Superior temporal gyrus (tissue), 1 donor: ENCODE results near the gene FBXO3.

Experiments
- DNase-seq: peaks from one replicate; pipeline ENCODE4 v3.0.0-alpha.2; 2016; ENCODE audit errors: extremely low spot score

FBXO3 gene

DNA sequence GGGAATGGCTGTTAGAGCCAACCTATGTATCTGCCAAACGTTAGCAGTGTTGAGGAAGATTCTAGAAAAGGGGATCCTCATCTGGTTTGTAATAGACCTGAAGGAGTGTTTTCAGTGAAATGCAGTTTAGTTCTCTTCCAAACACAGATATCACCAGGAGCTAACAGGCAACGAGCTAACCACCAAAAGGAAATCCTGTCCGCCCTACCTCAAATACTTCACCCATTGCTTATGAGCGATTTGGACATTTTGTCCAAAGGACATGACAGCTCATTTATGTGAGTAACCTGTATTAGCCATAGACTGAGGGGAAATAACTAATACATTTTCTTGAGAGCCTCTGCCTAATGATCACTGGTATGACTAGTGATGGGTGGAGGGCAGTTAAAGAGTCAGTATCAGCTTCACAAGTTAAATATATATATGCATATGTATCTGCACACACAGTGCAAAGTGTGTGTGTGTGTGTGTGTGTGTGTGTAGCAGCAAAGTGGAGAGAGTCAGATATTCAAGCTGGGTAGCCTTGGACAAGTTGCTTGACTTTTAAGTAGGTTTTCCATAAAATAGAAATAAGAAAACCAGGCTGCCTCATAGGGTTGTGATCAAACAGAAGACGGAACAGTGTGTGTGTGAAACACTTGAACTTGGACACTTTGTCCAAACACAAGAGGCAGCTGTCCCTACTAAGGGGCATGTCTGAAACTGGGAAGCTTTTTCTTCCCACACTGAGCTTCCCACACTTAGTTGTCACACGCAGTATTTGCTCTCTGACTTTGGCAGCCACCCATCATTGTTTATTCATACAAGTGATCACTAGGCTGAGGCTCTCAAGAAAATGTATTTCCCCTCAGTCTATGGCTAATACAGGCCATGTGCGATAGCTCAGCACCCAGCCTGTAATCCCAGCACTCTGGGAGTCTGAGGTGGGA lies 72.8 kb downstream of the FBXO3 start:
- DNase-seq, result peak; percentile 87

DNA sequence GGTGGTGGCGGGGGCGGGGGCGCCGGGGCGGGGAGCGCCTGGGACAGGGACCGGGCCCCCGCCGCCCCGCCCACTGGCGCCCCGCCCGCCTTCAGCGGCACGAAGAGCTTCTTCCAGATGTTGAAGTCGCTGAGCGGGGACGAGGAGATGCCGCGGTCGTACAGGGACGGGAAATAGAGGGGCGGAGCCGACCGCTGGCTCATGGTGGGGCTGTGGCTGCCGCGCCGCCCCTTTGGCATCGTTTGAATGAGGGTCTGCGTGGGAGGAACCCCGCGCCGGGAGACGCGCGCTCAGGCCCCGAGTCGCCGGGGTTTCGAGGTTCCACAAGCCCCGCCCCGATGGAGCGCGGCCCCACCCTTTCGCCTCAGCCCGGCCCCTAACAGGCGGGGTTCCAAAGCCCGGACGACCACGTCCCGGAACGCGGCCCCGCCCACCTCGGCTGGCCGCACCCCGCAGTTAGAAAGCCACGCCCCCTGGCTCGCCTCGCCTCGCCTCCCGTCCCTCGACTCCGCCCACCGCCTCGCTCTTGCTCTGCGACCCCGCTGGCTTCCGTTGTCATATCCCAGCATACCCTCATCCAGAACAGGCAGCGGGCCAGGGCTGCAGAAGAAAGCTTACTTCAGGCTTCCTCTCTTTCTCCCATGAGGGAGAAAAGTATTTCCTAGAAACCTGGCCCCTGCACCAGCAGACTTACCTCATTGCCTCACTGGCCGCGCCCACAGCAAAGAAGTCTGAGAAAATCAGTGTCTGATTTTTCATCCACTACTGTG lies 73.6 kb downstream of the FBXO3 start, which contains the start of gene C11orf91:
Gene C11orf91, minus strand, starts transcription at position 325 of the 770 bp plus-strand sequence. Its CDS starts 86 bp downstream, at position 239.
- peak; percentile 86 for DNase-seq

DNA sequence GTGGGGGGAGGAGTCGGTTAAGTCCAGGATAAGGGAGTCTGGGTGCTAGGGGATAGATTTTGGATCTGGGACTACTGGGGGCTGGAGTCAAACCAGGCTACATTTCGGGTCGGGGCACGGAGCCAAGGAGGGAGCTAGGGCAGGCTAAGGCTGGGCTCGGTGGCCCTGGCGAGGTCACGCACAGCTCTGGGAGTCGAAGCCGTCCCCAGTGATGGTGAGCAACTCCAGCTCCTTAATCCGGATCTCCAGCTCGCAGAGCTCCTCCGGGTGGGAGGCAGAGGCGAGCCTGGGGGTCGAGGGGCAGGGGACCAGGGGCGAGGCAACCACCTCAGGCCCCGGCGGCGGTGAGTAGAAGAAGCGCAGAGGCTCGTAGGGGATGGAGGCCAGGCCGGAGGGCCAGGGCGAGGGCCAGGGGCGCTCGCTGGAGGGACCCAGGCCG lies 74.2 kb downstream of the FBXO3 start:
- no peak for DNase-seq

DNA sequence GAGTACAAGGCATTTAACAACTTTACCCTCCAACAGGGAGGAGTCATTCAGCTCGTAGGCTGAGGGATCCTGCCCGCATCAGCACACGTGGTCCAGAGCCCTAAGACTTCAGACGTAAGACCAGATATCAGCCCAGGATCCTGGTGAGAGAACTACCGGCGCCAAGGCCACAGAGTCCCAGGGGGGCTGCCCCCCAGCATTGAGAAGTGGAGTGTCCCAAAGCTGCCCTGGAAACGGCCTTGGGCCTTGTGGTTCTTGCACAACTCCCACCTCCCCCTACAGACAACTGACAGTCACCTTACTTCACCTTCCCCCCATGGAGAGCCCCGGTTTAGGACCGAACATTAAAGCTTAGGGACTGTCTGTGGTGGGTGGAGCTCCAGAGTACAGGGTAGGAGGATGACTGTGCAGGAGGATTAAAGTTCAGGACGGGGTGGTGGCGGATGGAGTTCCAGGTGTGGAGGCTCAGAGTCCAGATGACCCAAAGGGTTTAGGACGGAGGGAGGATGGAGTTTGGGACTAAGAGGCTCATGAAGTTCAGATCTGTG lies 74.7 kb downstream of the FBXO3 start:
- DNase-seq, result no peak

DNA sequence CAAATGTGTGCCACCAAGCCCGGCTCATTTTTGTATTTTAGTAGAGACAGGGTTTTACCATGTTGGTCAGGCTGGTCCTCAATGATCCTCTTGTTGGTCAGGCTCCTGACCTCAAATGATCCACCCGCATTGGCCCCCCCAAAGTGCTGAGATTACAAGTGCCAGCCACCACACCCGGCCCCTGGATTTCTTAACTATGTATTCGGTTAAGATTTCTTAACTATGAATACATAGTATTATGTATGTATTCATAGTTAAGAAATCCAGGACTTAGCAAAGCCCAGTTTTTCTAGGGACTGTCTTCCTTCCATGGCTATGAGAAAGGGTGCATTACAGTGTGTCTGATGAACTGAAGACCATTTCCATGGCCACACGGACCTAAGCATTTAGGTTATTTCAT lies 75.4 kb downstream of the FBXO3 start:
- DNase-seq, result no peak

DNA sequence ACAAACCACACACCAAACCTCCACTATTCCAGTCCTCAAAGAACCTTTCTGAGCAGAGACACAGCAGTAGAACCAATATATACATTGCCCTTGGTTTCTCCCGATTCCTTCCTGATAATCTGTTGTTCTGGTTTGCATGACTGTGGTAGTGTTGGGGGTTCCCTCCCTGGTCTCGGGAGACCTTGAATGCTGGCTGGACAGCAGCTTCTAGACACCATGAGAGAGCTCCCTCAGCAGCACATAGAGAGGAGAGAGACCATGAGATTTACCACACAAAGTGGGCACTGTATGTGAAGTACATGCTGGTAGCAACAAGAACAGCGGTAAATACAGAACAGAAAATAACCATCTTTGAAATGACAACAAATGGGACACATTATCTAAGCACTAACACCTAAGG lies 76.3 kb downstream of the FBXO3 start:
- DNase-seq, result no peak

DNA sequence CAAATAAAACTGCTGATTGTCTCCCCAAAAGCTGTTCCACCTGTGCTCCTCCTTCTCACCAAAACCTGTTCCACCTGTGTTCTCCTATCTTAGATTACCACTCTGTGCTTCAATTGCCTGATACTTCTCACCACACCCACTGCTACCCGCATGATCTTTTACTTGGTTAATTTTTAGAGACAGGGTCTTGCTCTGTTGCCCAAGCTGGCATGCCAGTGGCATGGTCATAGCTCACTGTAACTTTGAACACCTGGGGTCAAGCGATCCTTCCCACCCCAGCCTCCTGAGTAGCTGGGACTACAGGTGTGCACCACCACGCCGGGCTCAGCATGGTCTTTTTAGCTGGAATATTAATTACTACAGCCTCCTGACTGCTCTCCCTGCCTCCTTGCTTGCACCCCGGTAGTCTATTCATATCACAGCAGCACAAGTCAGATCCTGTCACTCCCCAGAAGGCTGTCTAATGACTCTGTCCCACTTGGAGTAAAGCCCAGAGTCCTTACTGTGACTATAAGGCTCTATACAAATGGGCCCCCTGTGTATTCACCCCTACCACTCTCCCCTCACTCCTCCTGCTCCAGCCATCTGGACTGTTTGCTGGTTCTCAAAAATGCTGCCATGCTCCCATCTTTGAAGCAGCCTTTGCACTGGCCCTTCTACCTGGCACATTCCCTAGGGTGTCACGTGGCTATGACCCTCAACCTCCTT lies 77.2 kb downstream of the FBXO3 start:
- DNase-seq, result no peak

DNA sequence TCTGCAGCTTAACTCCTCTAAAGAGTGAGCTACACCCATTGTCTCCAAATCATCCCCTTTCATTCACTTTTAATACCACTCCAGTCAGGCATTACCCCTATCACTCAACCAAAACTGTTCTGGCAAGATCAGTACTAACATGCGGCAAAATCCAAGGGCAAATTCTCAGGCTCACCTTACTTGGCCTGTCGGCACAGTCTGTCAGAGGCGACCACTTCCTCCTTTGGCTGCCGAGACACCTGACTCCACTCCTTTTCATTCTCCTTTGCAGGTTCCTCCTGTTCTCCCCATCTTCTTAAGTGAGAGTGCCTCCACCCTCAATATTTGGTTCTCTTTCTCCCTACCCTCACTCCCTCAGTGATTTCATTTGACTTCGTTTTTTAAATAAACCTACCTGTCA lies 77.9 kb downstream of the FBXO3 start:
- DNase-seq, result no peak

DNA sequence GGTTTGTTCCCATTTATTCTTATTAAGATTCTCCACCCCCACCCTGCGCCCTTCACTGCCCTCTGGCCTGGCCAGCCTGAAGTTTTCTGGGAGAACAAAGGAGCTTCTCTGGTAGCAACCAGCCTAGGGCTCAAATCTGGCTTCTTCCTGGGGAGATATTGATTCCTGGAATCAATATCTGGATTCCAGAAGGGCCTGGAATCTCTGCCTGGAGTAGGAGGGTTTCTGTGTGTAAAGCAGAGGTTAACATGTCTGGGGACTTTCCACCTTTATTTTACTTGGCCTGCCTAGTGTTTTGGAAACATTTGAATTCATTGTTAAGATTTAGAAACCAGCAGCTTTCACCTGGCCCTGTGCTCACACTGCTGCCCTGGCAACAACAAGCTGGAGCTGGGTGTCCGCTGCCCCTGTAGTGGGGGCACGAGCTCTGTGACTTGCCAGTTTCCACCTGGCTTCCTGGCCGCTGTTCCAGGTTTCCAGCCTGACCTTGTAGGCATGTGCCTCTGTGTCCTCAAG lies 79.2 kb downstream of the FBXO3 start:
- no peak for DNase-seq

DNA sequence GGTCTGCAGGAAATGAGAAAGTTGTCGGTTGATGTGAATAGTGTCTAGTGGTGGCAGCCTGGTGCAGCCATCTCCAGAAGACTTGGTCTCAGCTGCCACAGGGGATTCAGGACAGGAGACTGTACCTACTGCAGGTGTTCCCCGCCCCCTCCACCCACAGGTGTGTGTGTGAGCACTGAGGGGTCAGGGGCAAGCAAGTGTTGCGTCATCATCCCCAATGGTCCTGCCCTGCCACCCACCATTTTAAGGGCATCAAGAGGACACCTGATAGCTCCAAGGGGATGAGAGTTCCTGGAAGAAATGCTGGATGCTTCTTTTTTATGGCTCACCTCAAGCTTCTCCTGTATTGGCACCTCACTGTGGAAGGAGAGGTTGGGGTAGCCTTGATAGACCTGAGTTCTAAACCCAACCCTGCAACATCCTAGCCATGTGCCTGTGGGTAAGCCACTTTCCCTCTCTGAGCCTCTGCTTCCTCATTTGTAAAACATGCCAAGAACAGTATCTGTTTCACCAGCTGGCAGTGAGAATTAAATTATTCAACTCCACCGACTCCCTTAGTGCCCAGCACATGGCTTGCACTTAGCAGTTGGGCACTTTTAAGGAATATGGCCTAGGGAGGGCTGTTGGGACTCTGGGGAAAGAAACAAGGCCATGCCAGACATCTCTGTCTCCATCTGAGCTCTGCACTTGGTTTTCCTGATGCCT lies 79.8 kb downstream of the FBXO3 start:
- DNase-seq, result no peak

DNA sequence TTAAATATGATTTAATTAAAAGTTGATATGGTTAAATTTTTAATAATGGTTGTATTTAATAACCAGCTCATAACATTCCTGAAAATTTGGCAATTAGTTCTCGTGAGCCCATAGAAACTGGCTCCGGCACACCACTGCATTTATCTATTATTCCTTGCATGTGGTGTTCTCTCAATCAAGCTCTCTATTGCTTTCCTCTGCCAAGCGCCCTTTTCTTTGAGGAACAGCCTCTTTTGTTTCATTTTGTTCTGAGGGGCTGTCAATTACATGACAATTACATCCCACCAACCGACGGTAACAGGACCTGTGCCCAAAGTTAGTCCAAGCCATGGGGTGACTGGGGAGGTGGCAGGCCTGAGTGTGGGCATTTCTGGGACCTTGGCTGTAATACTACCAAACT lies 81.8 kb downstream of the FBXO3 start:
- no peak for DNase-seq

DNA sequence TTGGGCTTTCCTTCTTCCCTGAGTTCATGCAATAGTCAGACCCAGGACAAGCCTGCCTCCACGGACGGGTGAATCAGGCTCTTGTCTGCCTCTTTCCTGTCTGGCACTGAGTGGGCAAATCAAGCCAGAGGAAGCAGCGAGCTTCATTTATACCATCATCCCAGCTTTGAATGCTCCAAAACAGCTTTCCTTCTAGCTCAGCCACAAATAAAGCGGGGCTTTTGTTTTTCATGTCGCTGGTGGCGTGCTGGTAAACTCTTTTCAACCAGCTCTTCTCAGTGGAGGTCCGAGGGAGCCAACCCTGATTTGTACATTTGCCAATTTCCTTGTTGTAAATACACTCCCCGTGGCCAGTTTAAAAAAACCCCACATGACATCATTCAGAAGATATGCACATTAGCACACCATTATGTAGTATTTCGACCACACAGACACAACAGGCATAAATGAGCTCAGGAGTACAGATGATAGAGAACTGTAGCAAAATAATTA lies 82.3 kb downstream of the FBXO3 start:
- DNase-seq, result peak; percentile 85

DNA sequence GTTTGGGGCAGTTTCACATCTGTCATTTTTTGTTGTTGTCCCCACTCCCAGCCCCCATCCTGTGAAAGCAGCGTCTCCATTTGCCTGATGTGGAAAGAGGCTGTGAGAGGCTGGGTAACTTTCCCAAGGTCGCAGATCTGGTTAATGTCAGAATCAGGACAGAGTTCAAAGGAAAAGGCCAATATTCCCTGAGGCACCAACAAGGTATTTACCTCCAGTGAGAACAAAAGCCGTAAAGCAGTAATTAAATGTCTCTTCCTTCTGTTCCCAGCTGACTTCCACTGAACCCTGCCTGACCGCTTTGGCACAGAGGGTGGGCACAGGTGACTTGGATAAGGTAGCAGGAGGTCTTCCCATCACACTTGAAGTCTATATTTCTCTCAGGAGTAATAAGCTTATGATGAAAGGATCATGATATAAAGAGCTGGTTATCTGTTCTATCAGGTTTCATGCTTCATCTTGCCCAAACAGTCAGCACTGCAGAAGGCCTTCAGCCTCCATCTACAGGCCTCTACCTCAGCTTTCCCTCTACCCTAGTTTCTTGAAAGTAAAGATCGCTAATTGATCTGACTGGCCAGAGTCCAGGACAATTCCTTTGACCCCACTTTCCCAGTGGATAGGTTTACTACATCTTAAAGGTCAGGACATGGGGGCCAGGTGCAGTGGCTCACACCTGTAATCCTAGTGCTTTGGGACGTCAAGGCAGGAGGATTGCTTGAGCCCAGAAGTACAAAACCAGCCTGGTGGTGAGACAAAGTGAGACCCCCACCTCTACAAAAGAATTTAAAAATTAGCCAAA lies 83.1 kb downstream of the FBXO3 start:
- DNase-seq, result no peak
